Measurements from ENCODE around the gene SH3BP5L.

SH3BP5L gene

DNA sequence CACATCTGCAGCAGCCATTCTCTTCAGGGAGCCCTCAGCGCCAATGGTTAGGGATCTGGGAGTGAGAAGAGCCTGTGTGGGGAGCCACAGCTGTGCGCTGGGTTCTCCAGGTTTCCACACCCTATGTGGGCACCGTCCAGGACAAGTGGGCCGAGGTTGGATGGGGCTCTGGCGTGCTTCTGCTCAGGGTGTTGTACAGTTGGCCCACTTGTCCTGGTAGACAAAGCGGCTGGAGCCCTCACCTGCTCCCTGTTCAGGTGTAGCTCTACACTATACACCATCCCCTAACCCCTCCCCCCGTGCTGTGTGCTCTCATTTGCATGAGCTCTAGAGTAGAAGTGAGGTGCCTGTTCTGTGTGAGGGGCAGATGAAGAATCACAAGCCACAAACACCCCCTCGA is 12.2 kb downstream of the SH3BP5L start:
- TF ChIP-seq, protein P1, sequence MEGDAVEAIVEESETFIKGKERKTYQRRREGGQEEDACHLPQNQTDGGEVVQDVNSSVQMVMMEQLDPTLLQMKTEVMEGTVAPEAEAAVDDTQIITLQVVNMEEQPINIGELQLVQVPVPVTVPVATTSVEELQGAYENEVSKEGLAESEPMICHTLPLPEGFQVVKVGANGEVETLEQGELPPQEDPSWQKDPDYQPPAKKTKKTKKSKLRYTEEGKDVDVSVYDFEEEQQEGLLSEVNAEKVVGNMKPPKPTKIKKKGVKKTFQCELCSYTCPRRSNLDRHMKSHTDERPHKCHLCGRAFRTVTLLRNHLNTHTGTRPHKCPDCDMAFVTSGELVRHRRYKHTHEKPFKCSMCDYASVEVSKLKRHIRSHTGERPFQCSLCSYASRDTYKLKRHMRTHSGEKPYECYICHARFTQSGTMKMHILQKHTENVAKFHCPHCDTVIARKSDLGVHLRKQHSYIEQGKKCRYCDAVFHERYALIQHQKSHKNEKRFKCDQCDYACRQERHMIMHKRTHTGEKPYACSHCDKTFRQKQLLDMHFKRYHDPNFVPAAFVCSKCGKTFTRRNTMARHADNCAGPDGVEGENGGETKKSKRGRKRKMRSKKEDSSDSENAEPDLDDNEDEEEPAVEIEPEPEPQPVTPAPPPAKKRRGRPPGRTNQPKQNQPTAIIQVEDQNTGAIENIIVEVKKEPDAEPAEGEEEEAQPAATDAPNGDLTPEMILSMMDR (IDR thresholded peaks at IDR 0.05; ENCODE audit: low read depth, low read length): no peak
- H3K4me3 ChIP-seq (ENCODE audit: low read depth, low read length): no peak overlapping the region

DNA sequence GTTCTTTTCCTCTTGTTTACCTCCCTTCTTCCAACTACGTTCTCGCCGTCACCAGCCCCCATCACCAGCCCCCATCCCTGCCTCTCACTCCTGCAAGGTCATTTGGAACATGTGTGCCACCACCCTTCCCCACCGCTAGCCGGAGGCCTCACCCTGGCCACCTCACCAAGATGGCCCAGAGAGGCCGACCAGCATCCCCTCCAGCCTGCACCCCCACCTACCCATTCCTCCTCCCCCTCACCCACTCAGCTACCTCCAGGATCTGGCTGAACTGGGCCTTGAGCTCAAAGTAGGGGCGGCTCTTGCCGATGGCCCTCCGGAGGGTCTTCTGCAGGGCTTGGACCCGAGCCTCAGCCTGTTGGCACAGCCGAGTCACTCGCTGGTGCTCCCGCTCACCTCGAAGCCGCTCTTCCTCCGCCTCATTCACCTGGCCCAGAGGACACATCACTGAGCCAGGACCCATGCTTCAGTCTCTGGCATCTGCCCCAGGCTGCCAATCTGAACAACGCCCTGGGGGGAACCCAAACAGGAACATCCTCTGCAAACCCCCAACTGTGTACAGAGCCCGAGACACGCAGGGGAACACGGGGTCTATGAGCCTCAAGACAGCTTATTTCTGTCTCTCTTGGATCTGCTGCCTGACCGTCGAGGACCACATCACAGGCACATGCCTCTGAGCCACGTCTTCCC is 12.8 kb downstream of the SH3BP5L start:
- no peak overlapping the region for H3K4me3 ChIP-seq (ENCODE audit: low read depth, low read length)
- TF ChIP-seq, protein P1 (IDR thresholded peaks at IDR 0.05; ENCODE audit: low read depth, low read length): no peak

DNA sequence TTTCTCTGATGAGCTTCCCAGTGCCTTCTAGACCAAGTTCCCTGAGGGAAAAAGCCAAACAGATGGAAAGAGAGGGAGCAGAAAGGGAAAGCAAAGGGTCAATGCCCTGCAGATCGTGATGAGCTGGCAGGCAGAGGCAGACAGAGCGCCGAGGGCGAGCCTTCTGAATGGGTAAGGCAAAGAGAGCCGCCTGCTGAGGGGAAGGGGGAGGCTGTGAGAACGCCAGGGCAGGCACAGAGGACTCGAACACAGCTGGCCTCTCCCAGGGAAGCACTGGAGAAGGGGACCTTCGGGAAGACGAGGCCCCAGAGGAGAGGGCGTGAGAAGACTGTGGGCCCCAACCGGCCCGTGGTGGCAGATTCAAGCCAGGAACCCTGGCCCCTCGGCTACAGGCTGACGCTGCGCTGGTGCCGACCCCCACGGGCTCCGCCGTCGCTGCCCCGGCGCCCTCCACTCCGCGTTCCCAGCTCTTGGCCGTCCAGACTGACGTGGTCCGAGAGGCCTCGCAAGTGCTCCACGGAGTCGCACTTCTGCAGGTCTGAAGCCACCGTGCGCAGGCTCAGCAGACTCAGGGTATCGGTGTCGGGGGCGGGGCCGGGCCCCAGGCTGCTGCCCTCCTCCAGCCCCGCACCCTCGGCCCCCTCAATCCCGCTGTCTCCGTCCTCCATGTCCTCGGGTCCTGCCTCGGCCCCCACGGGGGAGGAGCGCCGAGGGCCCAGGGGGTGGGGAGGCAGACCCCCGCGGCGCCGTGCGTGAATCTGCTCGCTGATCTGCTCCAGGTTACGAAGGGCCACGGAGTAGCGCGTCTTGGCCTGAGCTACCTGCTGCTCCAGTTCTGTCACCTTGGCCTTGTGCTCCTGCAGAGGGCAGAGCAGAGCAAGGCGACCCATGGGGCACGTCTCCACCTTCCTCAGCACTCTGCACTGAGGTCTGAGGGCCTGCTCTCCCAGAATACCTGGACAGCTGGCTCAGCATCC is 13.9 kb downstream of the SH3BP5L start:
- no peak overlapping the region for H3K4me3 ChIP-seq (ENCODE audit: low read depth, low read length)
- TF ChIP-seq, protein P1 (IDR thresholded peaks at IDR 0.05; ENCODE audit: low read depth, low read length): no peak

DNA sequence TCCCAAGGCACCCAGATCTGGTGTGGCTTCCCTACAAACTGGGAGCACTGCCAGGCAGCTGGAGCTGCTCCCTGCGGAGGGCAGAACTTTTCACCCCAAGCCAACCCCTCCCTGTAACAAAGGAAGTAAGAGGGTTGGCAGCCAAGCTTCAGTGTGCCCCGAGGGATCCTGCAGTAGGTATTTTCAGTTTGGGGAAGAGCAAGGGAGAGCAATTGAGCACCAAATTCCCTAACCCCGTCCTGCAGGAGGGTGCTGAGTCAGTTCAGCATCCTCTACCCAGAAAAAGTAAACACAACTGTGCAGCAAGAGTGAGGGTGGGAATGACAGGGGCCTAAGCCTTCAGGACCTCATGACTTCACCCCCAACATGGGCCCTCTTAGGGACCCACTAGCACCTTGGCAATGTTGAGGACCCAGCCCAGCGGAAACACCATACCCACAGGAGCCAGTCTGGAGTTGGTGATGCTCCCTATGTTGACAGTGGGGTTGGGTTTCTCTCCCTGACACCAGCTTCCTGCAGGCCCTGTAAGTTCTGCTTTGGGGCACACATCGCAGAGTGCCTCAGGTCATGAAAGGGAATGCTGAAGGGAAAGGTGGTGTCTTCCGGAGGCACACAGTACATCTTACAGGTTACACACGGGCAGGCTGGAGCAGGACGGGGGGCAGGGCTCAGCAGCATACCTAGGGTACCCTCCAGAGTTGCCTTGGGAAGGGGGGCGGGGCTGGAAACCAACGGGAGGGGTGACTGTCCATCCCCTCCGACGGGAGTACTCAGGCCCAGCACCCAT is 14.8 kb downstream of the SH3BP5L start:
- TF ChIP-seq, protein P1 (IDR thresholded peaks at IDR 0.05; ENCODE audit: low read depth, low read length): no peak
- no peak overlapping the region for H3K4me3 ChIP-seq (ENCODE audit: low read depth, low read length)

DNA sequence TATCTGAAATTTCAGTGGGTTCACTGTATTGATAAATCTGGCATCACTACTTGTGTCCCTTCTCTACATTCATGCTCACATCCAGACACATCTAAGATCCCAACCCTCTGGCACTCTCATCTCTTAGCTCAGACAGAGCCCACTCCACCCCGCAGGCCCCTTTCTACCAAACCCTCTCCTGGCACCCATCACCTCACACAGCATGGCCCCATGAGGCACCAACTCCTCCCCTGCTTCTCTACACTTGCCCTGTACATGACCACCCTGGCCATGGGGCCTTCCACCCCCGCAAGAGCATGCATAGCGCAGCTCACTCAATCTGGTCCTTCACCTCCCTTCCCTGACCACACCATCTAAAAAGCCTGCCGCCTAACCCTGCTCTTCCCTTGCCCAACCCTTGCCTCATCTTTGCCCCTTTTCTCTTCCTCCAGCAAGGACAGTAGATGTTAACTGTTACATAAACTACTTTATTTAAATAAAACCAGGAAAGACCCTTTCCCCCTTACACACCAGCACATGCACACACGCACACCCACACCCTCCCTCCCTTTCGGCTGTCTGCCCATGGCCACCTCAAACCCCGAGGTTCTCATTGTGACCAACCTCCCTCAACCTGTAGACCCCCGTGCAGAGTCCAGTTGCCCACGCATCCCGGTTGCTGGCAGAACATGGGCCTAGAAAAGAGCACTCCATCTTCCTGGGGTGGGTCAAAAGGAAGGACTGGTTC is 15.6 kb downstream of the SH3BP5L start:
- H3K4me3 ChIP-seq (ENCODE audit: low read depth, low read length): no peak overlapping the region
- TF ChIP-seq, protein P1 (IDR thresholded peaks at IDR 0.05; ENCODE audit: low read depth, low read length): no peak

DNA sequence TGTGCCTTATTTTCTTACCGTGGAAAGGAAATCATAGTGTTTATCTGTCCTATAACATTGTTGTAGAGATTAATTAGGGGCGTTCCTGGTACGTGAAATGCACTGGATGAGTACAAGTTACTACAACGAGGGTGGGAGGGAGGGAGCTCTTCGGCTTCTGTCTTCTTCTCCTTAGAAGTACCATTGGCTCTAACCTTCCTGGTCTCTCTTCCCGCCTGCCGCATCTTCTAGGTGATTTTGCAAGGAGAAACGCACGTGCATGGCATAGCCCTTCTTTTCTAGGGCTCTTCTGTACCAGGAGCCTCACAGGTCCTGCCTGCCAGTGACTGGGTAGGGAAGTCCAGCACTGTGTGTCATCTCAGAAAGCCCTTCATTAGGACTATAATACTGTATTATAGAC is 16.8 kb downstream of the SH3BP5L start:
- TF ChIP-seq, protein P1 (IDR thresholded peaks at IDR 0.05; ENCODE audit: low read depth, low read length): no peak
- H3K4me3 ChIP-seq (ENCODE audit: low read depth, low read length): no peak overlapping the region
